AG09319 (cell line): ENCODE results near the gene BRINP2.

ENCODE experiments used
- DNase-seq: peaks from one replicate; pipeline ENCODE4 v3.0.0-alpha.2; 2010; ENCODE audit warnings: low read depth; ENCODE audit errors: extremely low read depth
- CTCF ChIP-seq: IDR thresholded peaks from 2 replicates; pipeline ENCODE4 v1.5.1; 2011; ENCODE audit warnings: low read depth, mild to moderate bottlenecking, inconsistent platforms, low read length, moderate library complexity

The BRINP2 gene

GRCh38 chr1:177131723-177132122, 39.0 kb upstream of the BRINP2 start:
- TF ChIP-seq CTCF = no peak
- no peak for DNase-seq

GRCh38 chr1:177132141-177132540, 38.6 kb upstream of the BRINP2 start:
- no peak for TF ChIP-seq CTCF

GRCh38 chr1:177133977-177134538, 36.7 kb upstream of the BRINP2 start:
- TF ChIP-seq CTCF = no peak
- DNase-seq = no peak

More at GRCh38 chr1:177132141-177132540, 38.6 kb upstream of the BRINP2 start:
- DNase-seq = no peak

- DNase-seq = no peak
Measured at GRCh38 chr1:177135250-177135649, 35.5 kb upstream of the BRINP2 start.

GRCh38 chr1:177137814-177138213, 32.9 kb upstream of the BRINP2 start:
- no peak for TF ChIP-seq CTCF

More at GRCh38 chr1:177135250-177135649, 35.5 kb upstream of the BRINP2 start:
- TF ChIP-seq CTCF = no peak

GRCh38 chr1:177138347-177138746, 32.4 kb upstream of the BRINP2 start:
- DNase-seq = no peak
- no peak for TF ChIP-seq CTCF

More at GRCh38 chr1:177137814-177138213, 32.9 kb upstream of the BRINP2 start:
- DNase-seq = no peak

- no peak for TF ChIP-seq CTCF
- DNase-seq = no peak
Measured at GRCh38 chr1:177142010-177142409, 28.7 kb upstream of the BRINP2 start.
